SKM-1 treated with dmso at 0.1 percent for 144 hours (cell line): ENCODE results near the gene SPTBN1.

Source experiments
- DNase-seq: peaks from one replicate; lab custom pipeline; 2025; ENCODE audit not compliant: unreplicated experiment; lab: John Stamatoyannopoulos, UW

The SPTBN1 gene

DNA sequence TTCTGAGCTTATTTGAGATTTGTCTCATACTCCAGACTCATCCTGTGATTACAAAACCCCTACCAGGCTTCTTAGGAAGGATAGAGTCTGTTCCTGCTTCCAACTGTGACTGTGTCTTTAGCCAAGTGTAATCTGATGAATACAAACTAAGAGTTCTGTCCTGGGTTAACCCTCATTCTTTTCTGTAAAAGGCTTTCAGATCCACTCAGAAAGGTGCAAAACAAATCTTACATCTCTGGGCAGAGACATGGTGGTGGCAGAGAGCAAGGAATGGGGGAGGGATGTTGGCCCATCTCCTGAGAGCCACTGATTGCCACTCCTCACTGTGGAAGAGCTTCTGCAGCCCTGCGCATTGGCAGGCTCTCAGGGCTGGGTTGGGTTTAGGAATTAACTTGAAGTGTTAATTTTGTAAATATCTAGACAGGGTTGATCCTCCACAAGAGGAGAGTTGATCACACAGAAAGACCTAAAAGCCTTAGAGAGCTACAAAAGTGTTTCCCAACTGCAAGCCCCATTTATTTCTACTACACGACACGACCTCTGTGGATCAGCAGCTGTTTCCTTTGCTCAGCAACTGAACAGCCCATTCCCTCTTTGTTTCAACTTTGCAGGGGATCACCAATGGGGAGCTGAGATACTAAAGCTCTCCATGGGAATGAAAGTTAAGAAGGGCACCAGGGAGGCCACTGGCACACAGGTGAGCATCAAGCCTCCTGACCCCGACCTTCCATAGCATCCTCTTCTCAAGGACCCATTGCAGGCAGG is 23.7 kb upstream of the SPTBN1 start:
- DNase-seq = no peak

DNA sequence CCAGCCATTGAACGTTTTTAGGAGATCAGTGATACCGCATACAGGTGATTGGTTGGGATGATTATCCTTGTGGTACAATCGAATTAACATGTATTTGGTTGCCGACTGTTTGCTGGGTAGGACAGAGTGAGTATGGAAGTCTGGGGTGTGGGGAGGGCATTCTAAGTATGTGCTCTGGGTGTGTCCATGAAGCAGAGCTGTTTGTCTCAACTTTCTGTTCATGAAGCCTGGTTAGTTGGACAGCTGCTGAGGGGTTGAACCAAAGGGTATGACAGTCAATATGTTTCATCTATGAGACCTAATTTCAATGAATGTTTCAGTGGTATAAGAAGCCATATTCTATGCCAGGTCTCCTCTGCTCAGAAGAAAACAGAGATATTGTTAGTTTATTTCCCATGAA is 21.9 kb upstream of the SPTBN1 start:
- DNase-seq = no peak

DNA sequence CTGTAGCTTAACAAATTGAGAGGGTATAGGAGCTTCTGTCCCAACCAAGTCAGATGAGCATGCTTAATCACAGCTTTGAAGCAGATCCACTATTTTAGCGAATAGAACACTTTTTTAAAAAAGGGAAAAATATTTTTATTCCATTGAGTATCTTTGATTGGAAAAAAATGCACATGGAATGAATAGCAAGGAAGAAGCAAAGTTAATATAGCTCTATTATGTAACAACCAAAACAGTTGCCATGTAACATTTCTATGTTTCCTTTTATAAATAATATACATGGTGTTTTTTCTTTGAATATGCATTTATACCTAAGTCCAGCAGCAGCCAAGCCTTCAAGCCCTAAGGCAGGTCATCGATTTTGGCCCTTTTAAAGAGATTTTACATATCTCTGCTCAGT is 21.4 kb upstream of the SPTBN1 start:
- DNase-seq = no peak

DNA sequence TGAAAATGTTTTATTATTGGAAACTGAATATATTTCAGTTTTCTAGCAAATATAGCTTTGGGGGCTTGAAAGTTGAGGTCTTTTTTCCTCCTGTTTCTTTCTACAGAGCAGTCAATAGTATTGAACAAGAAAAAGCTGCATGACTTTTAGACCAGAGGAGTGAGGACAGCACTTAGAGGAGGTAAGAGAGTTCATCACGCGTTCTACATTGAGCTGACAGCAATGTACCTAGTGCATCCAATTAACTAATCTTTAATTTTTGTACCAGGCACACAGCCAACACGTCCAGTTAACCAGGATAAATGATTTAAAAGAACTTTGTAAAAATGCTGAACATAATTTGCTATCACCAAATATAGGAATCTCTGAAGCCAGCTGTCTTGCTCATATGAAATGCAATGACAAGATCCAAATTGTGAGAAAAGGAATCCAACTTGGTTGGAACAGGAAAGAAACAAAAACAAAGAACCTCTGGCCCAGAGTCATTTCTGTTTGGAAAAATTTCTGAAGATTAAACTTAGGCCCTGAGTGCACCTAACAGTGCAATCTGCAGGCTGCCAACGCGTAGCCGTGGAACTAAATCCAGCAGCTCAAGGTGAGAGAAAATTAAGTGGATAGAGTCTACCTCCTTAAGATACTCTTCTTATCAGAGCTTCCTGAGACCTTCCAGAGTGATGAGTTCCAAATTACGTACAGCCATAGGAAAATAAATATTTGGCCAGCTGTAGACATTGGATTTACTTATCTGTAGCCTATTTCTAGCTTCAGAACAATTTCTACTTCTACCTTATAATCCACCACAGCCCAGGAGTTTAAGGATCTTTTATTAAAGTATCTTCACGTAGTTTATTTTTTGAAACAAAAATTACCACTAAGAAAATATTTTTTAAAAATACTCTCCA is 20.6 kb upstream of the SPTBN1 start:
- DNase-seq = no peak

DNA sequence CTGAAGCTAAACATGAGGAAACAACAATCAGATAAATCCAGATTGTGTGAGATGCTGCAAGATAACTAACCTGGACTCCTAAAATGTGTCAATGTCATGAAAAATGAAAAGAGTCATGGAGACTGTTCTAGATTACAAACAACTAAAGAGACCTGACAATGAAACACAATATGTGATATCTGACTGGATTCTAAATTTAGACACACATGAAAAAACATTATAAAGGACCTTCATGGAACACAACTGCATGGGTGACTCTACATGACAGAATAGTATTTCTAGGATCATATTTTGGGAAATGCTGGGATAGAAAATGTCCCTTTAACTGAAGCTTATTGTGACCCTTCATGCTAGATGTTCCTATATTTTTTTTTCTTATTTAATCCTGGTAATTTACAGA is 18.5 kb upstream of the SPTBN1 start:
- DNase-seq = no peak

DNA sequence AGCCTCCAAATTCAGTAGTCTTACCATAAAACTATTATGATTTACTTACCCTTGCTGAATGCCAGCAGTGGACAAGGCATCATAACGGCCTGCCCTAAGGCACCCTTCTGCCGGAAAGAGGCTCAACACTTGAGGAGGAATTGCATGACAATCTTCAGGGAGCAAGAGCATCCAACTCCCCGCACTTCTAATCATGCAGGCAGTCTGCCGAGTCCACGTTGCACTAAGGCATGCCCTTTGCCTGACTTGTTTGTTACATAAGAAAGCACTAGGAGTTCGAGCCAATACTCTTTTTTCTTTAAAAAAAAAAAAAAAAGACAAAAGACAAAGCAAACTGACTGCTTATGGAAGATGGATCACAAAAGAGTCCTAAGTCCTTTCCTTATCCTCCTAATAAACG is 17.9 kb upstream of the SPTBN1 start:
- no peak for DNase-seq

DNA sequence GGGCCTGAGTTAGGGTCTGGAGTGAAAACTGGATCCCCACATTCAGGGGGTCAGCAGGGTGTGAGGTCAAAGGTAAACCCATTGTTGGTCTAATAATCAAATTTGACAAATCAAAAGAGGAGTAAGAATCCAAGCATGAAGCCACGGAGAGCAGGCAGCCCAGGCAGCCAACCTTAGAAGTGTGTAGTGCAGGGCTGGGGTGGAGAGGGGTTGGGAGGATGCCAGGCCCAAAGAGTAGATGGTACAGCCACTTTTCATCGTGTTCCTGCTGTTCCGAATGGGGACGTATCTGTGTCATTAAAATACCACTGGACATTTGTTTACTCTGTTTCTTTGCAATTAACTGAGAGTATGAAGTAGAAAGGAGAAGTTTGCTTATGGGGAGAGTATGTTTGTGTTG is 16.5 kb upstream of the SPTBN1 start:
- DNase-seq = no peak

DNA sequence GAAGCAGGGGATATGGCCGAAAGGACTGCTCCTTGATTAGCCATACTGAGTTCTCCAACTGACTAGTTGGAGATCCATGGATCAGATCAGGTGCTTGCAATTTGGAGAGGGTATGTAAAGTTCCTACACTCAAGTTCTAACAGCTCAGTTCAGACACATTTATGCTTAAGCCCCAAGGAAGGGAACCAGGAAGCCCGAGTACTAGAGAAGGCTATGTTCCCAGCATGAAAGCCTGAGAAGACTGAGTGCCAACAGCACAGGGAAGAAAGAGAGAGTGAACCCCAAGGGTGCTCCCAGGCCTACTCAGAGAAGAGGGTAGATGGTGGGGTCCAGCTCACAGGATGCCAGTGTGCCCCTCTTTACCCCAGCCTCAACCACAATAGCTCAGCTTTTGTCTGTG is 16.1 kb upstream of the SPTBN1 start:
- no peak for DNase-seq

DNA sequence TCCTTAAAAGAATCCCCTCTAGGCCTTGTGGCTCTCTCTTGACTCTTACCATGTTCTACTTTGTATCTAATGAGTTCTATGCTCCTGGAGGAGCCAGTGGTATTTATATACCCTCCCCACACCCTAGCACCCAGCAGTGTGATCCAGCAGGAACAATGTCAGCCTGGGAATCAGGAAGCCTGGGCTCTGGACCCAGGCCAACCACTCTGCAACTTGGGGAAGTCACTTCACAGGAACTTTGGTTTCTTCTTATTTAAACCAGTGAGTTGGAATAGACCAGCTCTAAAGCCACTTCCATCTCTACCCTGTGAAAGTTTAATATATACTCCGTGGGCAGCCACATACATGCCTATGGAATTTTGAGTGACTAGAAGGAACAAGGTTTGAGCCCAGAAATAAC is 11.6 kb upstream of the SPTBN1 start:
- no peak for DNase-seq

DNA sequence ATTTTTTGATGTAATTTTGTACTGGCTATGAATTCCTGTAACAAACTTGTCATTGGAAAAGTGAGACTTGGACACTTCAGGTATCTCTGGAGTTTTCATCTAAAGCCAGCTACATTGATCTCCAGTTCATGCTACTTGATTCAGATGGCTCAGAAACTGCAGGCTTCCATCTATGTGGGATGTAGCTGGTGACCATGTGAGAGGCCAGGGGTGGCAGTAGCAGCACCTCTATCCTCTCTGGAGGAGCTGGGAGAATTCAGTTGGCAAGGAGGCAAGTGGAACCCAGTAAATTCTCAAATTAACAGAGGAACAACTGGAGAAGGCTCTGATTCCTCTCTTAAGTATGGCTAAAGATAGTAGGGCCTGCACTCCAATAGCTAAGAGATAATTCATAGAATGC is 10.0 kb upstream of the SPTBN1 start:
- no peak for DNase-seq

DNA sequence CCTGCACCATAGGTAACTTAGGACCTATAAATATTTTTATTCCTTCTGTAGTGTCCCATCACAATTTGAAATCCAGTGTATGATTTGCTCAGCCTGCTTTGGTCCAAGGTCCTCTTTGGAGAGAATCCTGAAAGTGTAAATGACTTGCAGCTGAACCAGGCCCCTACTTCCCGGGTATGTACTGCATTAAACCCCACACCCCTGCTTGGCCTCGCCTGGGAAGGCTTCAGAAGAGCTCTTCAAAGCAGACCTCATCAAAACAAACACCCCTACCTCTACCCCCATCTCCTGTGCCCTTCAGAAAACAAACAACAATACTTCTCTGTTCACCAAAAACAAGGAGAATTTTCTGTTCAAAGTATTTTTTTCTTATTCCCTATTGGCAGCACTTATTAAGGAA is 9.5 kb upstream of the SPTBN1 start:
- no peak for DNase-seq

DNA sequence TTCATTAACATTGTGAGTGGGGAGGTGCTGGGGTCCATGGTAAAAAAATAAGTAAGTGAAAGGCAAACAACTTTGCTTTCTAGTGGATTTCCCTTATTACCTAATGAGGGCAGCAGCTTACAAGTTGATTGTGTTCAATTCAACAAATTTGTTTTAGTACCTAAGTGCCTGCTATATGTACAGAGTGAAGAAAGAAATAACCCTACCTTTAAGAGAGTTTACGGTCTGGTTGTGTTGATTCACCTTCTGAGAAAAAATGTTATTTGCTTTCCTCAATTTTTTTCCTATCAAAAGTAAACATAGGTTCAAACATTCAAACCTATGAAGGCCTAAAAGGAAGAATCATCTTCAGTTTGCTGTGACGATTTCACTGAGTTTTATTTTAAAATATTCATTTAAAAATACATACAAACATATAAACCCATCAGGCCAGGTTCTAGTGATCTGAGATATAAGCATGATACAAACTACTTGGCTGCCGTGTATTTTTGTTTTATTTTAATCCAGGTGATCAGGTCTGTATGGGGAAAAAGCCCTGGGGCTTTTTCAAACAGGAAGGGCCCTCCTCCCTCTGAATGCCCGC is 1.5 kb upstream of the SPTBN1 start:
- DNase-seq = no peak

DNA sequence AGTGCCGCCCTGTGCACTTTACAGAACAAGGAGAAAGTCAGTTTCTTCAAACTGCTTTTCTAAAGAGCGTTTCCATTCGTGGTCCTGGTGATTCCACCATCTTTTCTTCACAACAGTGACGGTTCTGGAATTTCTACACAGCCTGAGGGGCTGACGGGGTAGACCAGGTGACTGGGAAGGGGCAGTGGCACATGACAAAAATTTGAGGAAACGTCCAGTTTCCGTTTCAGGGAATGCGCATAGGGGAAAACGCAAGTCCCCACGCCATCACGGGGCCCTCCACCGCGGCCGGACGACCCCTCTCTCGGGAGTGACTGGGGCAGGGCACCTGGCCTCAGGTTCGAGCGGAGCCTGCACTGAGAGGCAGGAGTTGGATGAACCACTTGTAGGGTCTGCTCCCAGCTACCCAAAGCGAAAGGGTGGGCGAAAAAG is 980 bp upstream of the SPTBN1 start:
- no peak for DNase-seq

DNA sequence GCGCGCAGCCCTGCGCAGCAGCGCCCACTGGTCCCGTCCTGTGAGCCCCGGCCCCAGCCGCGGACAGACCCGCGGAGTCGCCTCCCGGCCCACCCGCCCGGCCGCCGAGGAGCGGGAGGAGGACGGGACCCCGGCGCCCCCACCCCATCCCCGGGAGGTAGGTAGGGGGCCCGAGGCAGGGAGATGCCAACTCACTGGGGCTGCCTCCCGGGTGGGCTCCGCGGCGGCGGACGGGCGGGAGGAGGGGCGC is 160 bp downstream of the SPTBN1 start:
- DNase-seq = no peak

DNA sequence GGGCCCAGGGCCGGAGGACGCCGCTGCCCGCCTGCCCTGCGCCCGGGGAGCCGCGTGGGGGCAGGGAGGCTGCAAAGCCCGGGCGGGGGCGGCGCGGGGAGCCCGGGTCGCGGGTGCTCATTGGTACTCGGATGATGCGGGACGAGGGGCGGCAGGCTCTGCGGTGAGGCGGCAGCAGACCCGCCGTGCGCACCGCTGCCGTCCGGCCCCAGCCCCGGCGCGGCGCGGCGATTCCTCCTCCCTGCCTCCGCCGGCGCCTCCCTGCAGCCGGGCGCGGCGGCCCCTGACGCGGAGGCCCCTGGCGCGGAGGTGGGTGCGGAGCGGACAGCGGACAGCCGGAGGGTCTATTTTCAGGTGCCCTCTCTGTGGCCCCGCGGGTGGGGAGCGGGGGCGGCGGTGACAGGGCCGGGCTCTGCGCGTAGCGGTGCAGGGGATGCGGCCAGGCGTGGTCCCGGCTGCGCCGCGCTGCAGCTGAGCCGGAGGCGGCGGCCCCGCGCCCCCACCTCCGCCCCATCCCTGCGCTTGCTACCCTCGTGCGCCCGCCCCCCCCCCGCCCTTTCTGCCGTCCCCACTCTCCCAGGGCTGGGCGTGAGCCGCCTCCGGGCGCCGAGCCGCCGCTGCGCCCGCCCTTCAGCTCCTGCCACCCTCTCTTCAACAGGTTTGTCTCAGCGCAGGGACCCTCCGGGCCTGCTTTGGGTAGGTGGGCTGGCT is 640 bp downstream of the SPTBN1 start:
- no peak for DNase-seq

DNA sequence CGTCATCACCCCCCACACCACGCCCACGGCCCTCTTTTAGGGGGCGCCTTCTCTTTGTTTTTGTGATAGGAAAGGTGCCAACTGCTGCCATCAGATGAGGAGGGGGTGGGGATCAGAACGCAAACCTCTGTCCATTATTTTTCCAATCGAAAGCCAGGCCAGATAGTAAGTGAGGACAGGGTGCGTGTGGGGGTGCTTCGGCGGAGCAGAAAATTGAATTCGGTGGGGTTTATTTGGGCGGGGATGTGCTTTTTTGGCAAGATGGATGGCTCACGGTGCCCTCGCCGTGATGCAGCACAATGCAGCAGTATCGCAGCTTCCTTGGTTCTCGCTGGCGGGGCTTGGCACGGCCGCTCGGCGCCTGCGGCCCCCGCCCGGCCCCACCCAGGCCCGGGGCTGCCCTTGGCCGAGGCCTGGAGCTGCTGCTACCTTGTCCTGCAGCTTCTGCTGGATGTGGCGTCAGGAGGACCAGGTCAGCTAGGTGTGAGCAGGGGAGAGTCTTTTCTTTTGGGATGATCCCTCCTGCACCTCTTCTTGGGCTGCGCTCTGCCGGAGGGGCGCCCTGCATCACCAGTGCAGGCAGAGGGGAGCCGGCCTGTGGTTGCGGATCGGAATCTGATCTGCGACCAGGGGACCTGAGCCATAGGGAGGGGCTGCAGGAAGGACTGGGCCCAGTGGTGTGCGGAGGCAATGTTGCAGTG is 1.3 kb downstream of the SPTBN1 start:
- DNase-seq = no peak

DNA sequence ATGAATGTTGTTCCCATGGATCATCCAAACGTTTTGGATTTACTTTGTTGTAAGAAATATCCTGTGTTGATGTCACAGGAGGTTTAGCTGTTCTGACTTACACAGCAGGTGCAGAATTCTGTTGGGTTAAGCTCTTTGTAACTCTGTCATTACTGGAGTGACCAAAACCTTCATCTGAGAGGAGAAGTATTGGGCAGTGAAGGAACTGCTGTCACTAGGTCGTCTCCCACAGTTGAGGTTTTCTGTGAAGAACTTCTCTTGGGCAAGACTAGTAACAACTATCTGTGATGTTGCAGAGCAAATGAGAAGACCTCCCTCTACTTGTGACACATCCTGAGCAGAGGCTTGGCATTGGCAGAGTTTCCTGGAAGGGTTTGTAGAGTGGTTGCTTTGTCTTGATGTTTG is 2.9 kb downstream of the SPTBN1 start:
- DNase-seq = peak; percentile 94

DNA sequence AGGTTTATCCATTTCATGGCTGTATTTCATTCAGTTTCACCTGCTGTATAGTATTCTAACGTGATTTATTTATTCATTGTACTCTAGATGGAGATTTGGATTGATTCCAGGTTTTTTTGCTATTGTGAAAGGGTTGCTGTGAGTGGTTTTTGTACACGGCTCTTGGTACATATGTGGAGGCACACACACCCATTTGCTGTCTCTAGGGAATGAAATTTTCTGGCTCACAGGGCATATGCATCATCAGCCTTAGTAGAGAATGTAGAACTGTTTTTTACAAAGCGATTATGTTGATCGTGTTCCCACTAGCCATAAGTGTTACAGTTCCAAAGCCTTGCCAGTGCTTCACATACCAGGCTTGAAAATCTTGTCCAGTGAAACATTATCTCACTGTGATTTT is 5.1 kb downstream of the SPTBN1 start:
- DNase-seq = no peak

DNA sequence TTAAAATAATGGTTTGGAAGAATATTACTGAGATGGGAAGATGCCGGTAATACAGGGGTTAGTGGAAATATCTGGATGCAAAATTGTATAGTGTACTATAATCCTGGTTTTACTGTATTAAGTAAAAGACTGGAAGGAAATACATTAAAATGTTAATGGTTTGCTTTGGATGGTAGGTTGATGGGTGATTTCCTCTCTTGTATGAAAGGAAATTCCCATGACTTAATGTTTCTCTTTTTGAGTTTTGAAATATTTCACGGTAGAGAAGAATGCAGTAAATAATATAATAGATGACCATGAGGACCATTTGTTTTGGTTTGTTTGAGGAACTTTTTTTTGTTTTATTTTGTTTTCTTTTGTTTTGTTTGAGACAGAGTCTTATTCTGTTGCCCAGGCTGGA is 8.2 kb downstream of the SPTBN1 start:
- DNase-seq = no peak

DNA sequence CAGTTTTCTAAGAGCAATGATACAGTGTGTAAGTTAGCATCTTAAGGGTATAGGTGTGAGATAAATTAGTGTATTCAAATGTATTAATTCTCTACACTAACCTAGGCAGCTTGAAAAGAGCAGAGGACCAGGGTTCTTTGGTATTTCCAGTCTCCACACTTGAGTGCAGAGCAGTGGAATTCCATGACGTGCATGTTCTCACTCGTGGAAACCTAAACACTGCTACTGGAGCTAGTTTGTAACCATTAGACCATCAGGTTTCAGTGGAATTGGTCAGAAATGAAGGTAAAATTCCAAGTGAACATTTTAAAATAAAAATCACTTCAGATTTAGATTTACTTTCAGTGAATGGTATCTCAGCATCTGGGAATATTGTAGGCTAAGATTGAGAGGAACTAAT is 9.0 kb downstream of the SPTBN1 start:
- DNase-seq = no peak

DNA sequence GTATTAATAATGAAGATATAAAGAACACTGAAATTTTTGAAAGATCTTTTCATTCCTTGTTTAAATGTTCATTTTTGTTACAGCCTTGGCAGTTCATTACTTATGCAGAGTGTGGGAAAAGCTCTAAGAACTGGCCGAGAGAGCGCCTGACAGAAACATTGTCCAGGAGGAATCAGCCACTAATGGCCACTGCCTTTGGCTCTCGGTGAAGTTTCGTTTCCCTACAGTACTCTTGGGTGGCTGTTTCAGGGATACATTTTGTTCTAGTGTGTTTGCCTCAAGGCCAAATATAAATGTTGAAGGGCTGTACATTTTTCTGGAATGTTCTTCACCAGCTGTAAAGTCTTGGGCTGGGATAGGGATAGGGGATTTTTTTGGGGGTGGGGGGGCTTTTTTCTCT is 10.7 kb downstream of the SPTBN1 start:
- no peak for DNase-seq
